Measurements from ENCODE around the gene CACHD1.

CACHD1 gene

DNA sequence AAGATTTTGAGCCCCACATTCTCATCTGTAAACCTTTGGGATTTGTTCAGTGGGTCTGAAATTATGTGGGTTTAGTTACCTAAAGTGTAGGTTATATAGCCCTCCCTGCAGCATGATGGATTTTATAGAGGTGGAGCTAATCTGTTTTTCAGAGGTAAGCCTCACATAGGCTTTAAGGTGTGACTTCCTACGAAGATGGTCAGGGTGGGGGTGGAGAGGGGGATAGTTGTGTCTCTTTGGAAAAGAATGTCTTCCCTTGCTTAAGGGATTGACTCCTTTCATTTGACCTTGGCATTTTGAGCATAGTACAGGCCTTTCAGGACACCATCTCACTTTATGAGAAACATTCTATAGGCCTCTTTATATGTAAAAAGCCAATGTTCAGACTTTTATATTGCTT lies 3.4 kb downstream of the CACHD1 start:
- H3K27ac ChIP-seq (ENCODE audit: low read depth, low read length) = no peak overlapping the region
- H3K79me2 ChIP-seq (ENCODE audit: insufficient read depth, low read length) = no peaks in the 10 kb centered on the region
- no peaks in the 10 kb centered on the region for H3F3A ChIP-seq (ENCODE audit: insufficient read depth)
- H2AFZ ChIP-seq (ENCODE audit: low read depth, low read length, severe bottlenecking) = no peak overlapping the region
- TF ChIP-seq, protein P1, sequence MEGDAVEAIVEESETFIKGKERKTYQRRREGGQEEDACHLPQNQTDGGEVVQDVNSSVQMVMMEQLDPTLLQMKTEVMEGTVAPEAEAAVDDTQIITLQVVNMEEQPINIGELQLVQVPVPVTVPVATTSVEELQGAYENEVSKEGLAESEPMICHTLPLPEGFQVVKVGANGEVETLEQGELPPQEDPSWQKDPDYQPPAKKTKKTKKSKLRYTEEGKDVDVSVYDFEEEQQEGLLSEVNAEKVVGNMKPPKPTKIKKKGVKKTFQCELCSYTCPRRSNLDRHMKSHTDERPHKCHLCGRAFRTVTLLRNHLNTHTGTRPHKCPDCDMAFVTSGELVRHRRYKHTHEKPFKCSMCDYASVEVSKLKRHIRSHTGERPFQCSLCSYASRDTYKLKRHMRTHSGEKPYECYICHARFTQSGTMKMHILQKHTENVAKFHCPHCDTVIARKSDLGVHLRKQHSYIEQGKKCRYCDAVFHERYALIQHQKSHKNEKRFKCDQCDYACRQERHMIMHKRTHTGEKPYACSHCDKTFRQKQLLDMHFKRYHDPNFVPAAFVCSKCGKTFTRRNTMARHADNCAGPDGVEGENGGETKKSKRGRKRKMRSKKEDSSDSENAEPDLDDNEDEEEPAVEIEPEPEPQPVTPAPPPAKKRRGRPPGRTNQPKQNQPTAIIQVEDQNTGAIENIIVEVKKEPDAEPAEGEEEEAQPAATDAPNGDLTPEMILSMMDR (IDR thresholded peaks at IDR 0.05; ENCODE audit: insufficient read depth, low read length, poor library complexity, severe bottlenecking) = no peak
- no peak for TF ChIP-seq EZH2phosphoT487 (conservative IDR thresholded peaks at IDR 0.05; ENCODE audit: low read length)
- H3K36me3 ChIP-seq (ENCODE audit: low read length) = no peaks in the 10 kb centered on the region
- no peaks in the 10 kb centered on the region; the same call in 1 of the 2 replicates for H3K9me2 ChIP-seq (replicated peaks; ENCODE audit: insufficient read depth, low read length)
- no peaks in the 10 kb centered on the region for H3K27me3 ChIP-seq (ENCODE audit: low read length)
- H3K9me3 ChIP-seq (ENCODE audit: insufficient read depth, low read length) = no peaks in the 10 kb centered on the region
- H4K20me1 ChIP-seq (ENCODE audit: low read depth, low read length) = no peaks in the 10 kb centered on the region
- H3K4me2 ChIP-seq (ENCODE audit: low read depth, low read length, poor library complexity, severe bottlenecking) = no peak overlapping the region
- no peak overlapping the region for H3K9ac ChIP-seq (ENCODE audit: low read length)
- H3K4me3 ChIP-seq (ENCODE audit: insufficient read depth, low read length, poor library complexity, severe bottlenecking) = no peak overlapping the region

DNA sequence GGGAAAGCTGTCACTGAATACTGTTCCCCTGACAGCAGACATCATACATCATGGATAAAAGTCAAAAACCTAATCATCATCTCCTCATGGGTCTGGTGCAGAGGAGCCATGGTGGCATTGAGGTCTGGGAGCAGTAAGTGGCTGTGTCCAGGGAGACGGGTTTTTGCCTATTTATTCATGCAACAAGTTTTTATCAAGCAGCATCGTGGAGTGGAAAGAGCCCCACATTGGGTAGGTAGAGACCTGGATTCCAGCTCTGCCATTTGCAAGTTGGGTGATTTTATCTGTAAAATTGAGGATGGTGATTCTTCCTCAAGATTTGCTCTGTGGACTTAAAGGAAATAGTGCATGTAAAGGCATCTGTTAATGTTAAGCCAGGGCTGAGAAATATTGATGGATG lies 4.2 kb downstream of the CACHD1 start:
- no peaks in the 10 kb centered on the region for H3K79me2 ChIP-seq (ENCODE audit: insufficient read depth, low read length)
- H3K4me3 ChIP-seq (ENCODE audit: insufficient read depth, low read length, poor library complexity, severe bottlenecking) = no peak overlapping the region
- no peak overlapping the region for H3K27ac ChIP-seq (ENCODE audit: low read depth, low read length)
- no peak overlapping the region for H2AFZ ChIP-seq (ENCODE audit: low read depth, low read length, severe bottlenecking)
- H3K27me3 ChIP-seq (ENCODE audit: low read length) = no peaks in the 10 kb centered on the region
- H4K20me1 ChIP-seq (ENCODE audit: low read depth, low read length) = no peaks in the 10 kb centered on the region
- no peak overlapping the region for H3K9ac ChIP-seq (ENCODE audit: low read length)
- H3K36me3 ChIP-seq (ENCODE audit: low read length) = no peaks in the 10 kb centered on the region
- no peaks in the 10 kb centered on the region for H3K9me3 ChIP-seq (ENCODE audit: insufficient read depth, low read length)
- TF ChIP-seq, protein P1 (IDR thresholded peaks at IDR 0.05; ENCODE audit: insufficient read depth, low read length, poor library complexity, severe bottlenecking) = no peak
- no peak for TF ChIP-seq EZH2phosphoT487 (conservative IDR thresholded peaks at IDR 0.05; ENCODE audit: low read length)
- no peaks in the 10 kb centered on the region; the same call in 1 of the 2 replicates for H3K9me2 ChIP-seq (replicated peaks; ENCODE audit: insufficient read depth, low read length)
- H3K4me2 ChIP-seq (ENCODE audit: low read depth, low read length, poor library complexity, severe bottlenecking) = no peak overlapping the region
- H3F3A ChIP-seq (ENCODE audit: insufficient read depth) = no peaks in the 10 kb centered on the region

DNA sequence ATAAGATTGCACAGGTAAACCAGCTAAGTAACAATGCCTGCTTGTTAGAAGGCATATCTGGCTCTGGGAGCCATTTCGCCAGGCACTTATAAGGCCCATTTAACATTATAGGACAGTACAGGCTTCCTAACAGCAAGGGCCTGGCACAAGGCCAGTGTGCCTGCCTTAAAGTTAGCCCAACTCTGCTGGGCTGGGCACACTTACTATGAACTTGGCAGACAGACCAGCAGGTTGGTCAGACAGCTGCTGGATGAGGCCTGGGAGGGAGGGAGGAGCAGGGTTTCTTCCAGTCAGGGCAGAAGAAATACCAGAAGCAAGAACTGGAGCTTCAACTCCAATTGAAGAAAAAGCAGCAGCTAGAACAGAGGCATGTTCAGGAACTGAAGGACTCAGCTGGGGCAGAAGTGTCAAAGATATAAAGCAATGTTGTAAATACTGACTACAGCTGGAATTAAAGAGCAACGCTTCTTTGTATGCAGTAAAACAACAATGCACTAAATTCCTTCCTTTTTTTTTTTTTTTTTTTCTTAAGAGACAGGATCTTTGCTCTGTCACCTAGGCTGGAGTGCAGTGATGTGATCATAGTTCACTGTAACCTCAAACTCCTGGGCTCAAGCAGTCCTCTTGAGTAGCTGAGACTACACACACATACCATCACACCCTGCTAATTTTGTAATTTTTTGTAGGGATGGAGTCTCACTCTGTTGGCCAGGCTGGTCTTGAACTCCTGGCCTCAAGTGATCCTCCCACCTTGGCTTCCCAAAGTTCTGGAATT lies 4.9 kb downstream of the CACHD1 start:
- Histone ChIP-seq H3K4me3 (ENCODE audit: insufficient read depth, low read length, poor library complexity, severe bottlenecking) (no peak overlapping the region), H2AFZ (ENCODE audit: low read depth, low read length, severe bottlenecking) (no peak overlapping the region), H3K27me3 (ENCODE audit: low read length) (no peaks in the 10 kb centered on the region), H4K20me1 (ENCODE audit: low read depth, low read length) (no peaks in the 10 kb centered on the region), H3K27ac (ENCODE audit: low read depth, low read length) (no peak overlapping the region), H3K9me3 (ENCODE audit: insufficient read depth, low read length) (no peaks in the 10 kb centered on the region), H3F3A (ENCODE audit: insufficient read depth) (no peaks in the 10 kb centered on the region), H3K9me2 (replicated peaks; ENCODE audit: insufficient read depth, low read length) (no peaks in the 10 kb centered on the region; the same call in 1 of the 2 replicates), H3K9ac (ENCODE audit: low read length) (no peak overlapping the region), H3K36me3 (ENCODE audit: low read length) (no peaks in the 10 kb centered on the region), H3K79me2 (ENCODE audit: insufficient read depth, low read length) (no peaks in the 10 kb centered on the region), H3K4me2 (ENCODE audit: low read depth, low read length, poor library complexity, severe bottlenecking) (no peak overlapping the region)
- no peak for TF ChIP-seq EZH2phosphoT487 (conservative IDR thresholded peaks at IDR 0.05; ENCODE audit: low read length)
- TF ChIP-seq, protein P1 (IDR thresholded peaks at IDR 0.05; ENCODE audit: insufficient read depth, low read length, poor library complexity, severe bottlenecking) = no peak

Measured in SU-DHL-6 (cell line).